Thyroid gland (tissue), 4 donors: ENCODE data around the gene LRCH1. TPM values are rescaled to one million over a fixed set of nuclear protein-coding genes. Genes with fewer than 3 reads are reported as not detected.

ENCODE experiments used
- DNase-seq, 2 donors: peaks; one replicate each; pipeline ENCODE4 v3.0.0-alpha.2; 2019
- H3K27ac ChIP-seq, 3 donors: fragments of 200-600 bp; sonication (generic); 1 replicate in 2 of 3; 2 replicates in 1 of 3; pipeline ENCODE4 v1.5.1; 2016 to 2019; ENCODE audit warnings: mild to moderate bottlenecking in 1 of 3, moderate library complexity in 1 of 3
- H3K27me3 ChIP-seq: fragments of 200-600 bp; sonication (generic); one replicate; pipeline ENCODE4 v1.5.1; 2019
- H3K36me3 ChIP-seq, 2 donors: fragments of 200-600 bp; sonication (generic); one replicate each; pipeline ENCODE4 v1.5.1; 2016 to 2019
- H3K4me1 ChIP-seq, 2 donors: fragments of 200-600 bp; sonication (generic); one replicate each; pipeline ENCODE4 v1.5.1; 2017 to 2019
- H3K4me3 ChIP-seq, 3 donors: fragments of 200-600 bp; sonication (generic); replicated peaks in 1 of 3; 1 replicate in 2 of 3; 2 replicates in 1 of 3; pipeline ENCODE4 v1.5.1; 2016; ENCODE audit warnings: mild to moderate bottlenecking in 1 of 3
- H3K9me3 ChIP-seq: fragments of 200-600 bp; sonication (generic); one replicate; pipeline ENCODE4 v1.5.1; 2017
- CTCF ChIP-seq, 6 experiments: fragments of 200-600 bp in 3 of 6; fragments of 450-650 bp in 3 of 6; sonication (generic) in 3 of 6; IDR thresholded peaks; one replicate each; pipeline ENCODE4 v1.5.1; 2016 to 2019; ENCODE audit warnings: antibody characterized with exemption in 6 of 6, mild to moderate bottlenecking in 2 of 6, inconsistent platforms in 1 of 6, moderate library complexity in 1 of 6
- POLR2A ChIP-seq, 2 donors: fragments of 450-650 bp; IDR thresholded peaks; one replicate each; pipeline ENCODE4 v1.6.1; 2017; ENCODE audit warnings: antibody characterized with exemption in 2 of 2, mild to moderate bottlenecking in 2 of 2, moderate library complexity in 1 of 2
- WGBS, 2 donors: methylation state at CpG; one replicate each; pipeline ENCODE4 v1.1.5; 2017; 5-methylcytosine and 5-hydroxymethylcytosine counted together
- intact Hi-C: fragments of 100-400 bp; cut with DNase I; formaldehyde crosslinking; loops from one replicate; pipeline ENCODE4 v1.15.1; 2023
- total RNA-seq, 4 donors: library from RNA; depleted of rRNA; stranded (reverse); fragments of >200 nt; gene quantifications; one replicate each; pipeline ENCODE4 v1.2.3, GENCODE V29; 2016

The LRCH1 gene
- total RNA-seq, 4 donors from 2014 or later = 13.5 to 19.3 (median 15.9) TPM

DNA sequence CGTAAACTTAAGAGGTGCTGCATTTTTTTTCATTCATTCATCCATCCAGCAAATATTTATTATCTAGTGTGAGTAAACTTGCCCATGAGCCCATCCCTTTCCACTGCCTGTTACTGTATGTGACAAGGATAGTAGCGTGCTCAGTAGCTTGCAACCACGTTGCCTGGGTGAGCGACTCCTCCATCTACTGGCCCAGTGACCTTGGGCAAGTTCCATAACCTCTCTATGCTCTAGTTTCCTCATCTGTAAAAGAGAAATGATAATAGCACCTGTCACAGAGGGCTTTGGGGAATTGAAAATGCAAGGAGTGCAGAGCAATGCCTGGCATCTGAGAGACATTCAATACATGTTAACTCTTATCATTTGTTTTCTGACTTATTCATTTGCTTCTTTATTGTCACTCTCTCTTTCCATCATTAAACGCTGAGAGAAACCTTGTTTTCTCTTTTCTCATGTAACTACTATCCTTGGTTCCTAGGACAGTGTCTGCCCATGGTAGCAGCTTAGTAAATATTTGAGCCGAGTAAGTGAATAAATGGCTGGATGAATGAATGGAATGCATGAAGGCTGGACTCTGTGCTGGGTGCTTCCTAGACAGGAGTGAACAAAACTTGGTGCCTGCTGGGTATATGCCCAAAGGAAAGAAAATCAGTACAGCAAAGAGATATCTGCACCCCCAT lies 19.9 kb downstream of the LRCH1 start:
- no peak for DNase-seq
- intact Hi-C loops = no loop called here
- H3K4me1 ChIP-seq = peaks cover 19 to 22% of the 10 kb centered on the region in 2 donors
- no peaks in the 10 kb centered on the region for H3K27me3 ChIP-seq
- no peak overlapping the region for H3K27ac ChIP-seq
- 95 to 97% methylated on average over 6 of the region's 6 CpGs for WGBS, 2 donors
- no peak for TF ChIP-seq CTCF (IDR thresholded peaks at IDR 0.05)
- TF ChIP-seq POLR2A (IDR thresholded peaks at IDR 0.05) = no peak
- H3K36me3 ChIP-seq = no peaks in the 10 kb centered on the region
- no peak overlapping the region for H3K4me3 ChIP-seq
- H3K9me3 ChIP-seq = no peaks in the 10 kb centered on the region

DNA sequence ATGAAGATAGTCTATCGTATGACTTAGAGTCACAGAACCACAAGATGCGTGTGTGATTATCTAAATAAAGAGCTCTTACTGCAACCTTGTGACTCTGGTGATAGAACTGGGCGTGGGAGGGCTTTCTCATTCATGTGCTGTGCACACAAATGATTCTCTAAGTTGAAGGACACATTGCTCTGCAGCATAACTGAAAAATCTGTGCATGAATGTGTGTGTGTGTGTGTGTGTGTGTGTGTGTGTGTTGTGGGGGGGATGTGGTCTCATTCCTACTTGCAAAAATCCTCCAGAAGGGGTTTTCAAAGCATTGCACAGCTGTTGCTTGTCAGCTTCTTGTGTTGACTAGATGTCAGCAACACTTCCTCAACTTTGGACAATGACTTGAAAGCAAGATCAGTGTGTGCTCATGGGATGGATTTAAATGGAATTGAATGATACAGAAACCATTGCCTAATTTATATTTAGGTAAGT lies 22.4 kb downstream of the LRCH1 start:
- 93 to 94% methylated on average over 3 of the region's 3 CpGs for WGBS, 2 donors
- peaks cover 19 to 22% of the 10 kb centered on the region in 2 donors for H3K4me1 ChIP-seq
- no peak overlapping the region for H3K4me3 ChIP-seq
- H3K9me3 ChIP-seq = no peaks in the 10 kb centered on the region
- no peaks in the 10 kb centered on the region for H3K36me3 ChIP-seq
- no peaks in the 10 kb centered on the region for H3K27me3 ChIP-seq
- TF ChIP-seq POLR2A (IDR thresholded peaks at IDR 0.05) (no peak), CTCF (IDR thresholded peaks at IDR 0.05) (no peak)
- DNase-seq = no peak
- no peak overlapping the region for H3K27ac ChIP-seq
- intact Hi-C loops = no loop called here

- 34 to 45% methylated on average over 5 of the region's 5 CpGs for WGBS, 2 donors
- Histone ChIP-seq H3K4me3 (no peak overlapping the region), H3K27ac (no peak overlapping the region), H3K9me3 (no peaks in the 10 kb centered on the region), H3K36me3 (no peaks in the 10 kb centered on the region), H3K4me1 (peaks cover 19 to 22% of the 10 kb centered on the region in 2 donors), H3K27me3 (no peaks in the 10 kb centered on the region)
- no peak for DNase-seq
- intact Hi-C loops = no loop called here
- no peak for TF ChIP-seq POLR2A (IDR thresholded peaks at IDR 0.05)
- TF ChIP-seq CTCF (IDR thresholded peaks at IDR 0.05) = no peak
These were observed 22.9 kb downstream of the LRCH1 start for GRCh38 chr13:46575818-46576221.

DNA sequence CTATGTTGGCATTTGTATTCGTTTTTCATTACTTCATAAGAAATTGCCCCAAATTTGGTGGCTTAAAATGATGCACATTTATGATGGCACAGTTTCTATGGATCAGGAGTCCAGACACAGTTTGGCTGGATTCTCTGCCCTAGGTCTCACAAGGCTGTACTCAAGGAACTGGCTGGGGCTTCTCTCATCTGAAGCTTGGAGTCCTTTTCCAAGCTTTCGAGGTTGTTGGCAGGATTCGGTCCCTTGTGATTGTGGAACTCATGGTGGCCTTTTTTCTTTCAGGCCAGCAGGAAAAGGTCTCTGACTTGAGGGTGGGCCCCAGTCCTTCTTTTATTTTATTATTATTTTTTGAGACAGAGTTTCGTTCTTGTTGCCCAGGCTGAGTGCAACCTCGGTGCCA lies 23.8 kb downstream of the LRCH1 start:
- Histone ChIP-seq H3K36me3 (no peaks in the 10 kb centered on the region), H3K27ac (no peak overlapping the region), H3K27me3 (no peaks in the 10 kb centered on the region), H3K4me3 (no peak overlapping the region), H3K9me3 (no peaks in the 10 kb centered on the region), H3K4me1 (peaks cover 11 to 14% of the 10 kb centered on the region in 2 donors)
- WGBS, 2 donors = 83 to 86% methylated on average over 5 of the region's 5 CpGs
- intact Hi-C loops = no loop called here
- no peak for TF ChIP-seq POLR2A (IDR thresholded peaks at IDR 0.05)
- no peak for TF ChIP-seq CTCF (IDR thresholded peaks at IDR 0.05)
- no peak for DNase-seq

DNA sequence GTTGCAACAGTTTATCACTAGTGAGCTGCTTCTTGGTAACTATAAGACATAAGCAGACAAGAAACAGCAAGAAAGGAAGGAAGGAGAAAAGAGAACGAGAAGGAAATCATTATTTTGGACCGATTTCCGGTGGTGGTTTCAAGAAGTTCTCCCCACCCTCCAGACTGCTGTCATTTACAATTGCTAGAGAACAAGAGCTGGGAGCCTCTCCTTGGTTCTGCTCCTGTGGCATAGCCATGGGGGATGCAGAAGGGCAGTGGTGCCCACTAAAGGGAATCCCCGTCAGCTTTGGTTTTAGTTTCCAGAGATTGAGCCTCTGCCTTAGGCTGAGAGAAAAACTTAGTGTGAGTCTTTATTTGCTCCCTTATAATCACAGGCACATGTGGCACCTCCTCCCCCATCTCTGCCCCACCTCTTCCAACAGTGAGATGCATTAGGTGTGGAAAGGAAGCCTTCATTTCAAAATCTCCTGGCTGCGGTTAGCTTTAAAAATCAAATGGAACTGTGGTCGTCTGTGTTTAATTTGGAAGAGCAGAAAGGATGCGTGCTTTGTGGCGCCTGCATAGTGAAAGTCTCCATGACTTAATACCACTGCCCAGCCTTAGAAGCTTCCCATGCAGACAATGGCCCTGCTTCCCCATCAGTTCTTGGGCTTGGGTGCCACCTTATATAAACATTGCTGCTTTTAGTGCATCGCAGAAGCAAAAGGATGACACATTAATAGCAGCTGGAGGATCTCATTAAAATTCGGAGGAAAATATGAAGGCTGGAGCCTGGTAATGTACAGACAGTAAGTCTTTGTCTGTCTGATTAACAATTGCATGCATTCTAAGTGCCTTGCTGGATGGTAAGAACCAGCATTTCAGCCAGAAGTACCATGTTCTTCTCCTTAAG lies 25.0 kb downstream of the LRCH1 start:
- peaks cover 7 to 8% of the 10 kb centered on the region in 2 donors for H3K4me1 ChIP-seq
- H3K4me3 ChIP-seq = no peak overlapping the region
- 80 to 82% methylated on average over 10 of the region's 10 CpGs for WGBS, 2 donors

More for the DNA sequence above, 25.0 kb downstream of the LRCH1 start:
- H3K36me3 ChIP-seq = no peaks in the 10 kb centered on the region
- no peak for TF ChIP-seq POLR2A (IDR thresholded peaks at IDR 0.05)
- no peak for TF ChIP-seq CTCF (IDR thresholded peaks at IDR 0.05)
- no peaks in the 10 kb centered on the region for H3K27me3 ChIP-seq
- no peak overlapping the region for H3K27ac ChIP-seq
- intact Hi-C loops = no loop called here
- DNase-seq = no peak
- H3K9me3 ChIP-seq = no peaks in the 10 kb centered on the region
